Measurements from ENCODE around the gene SCGN. TPM values are rescaled to one million over a fixed set of nuclear protein-coding genes. Genes with fewer than 3 reads are reported as not detected.

Gene SCGN
- total RNA-seq, 1 donor from 2014 or later, result 1.2 TPM

DNA sequence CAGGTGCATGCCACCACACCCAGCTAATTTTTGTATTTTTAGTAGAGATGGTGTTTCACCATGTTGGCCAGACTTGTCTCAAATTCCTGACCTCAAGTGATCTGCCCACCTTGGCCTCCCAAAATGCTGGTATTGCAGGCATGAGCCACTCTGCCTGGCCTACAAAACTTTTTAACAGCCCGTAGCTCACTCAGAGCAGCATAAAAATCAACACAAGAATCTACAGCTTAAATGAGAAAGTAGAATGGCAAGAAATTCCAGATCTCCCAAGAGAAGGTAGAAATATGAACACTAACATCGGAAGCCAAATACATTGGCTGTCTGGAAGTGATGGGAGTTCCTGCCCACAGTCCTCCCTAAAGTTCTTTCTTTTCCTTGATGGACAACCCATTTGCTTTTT is 43.7 kb downstream of the SCGN start:
- DNase-seq, result no peak
- Mint-ChIP-seq H3K4me1 (ENCODE audit: low read depth, unreplicated experiment) (no peaks in the 10 kb centered on the region), H3K9me3 (ENCODE audit: unreplicated experiment) (peaks cover 5% of the 10 kb centered on the region), H3K27ac (ENCODE audit: unreplicated experiment) (no peak overlapping the region), H3K4me3 (ENCODE audit: unreplicated experiment) (no peak overlapping the region), H3K27me3 (ENCODE audit: unreplicated experiment) (peaks cover 2% of the 10 kb centered on the region), H3K36me3 (ENCODE audit: unreplicated experiment) (no peaks in the 10 kb centered on the region)
- TF ChIP-seq, protein P1, sequence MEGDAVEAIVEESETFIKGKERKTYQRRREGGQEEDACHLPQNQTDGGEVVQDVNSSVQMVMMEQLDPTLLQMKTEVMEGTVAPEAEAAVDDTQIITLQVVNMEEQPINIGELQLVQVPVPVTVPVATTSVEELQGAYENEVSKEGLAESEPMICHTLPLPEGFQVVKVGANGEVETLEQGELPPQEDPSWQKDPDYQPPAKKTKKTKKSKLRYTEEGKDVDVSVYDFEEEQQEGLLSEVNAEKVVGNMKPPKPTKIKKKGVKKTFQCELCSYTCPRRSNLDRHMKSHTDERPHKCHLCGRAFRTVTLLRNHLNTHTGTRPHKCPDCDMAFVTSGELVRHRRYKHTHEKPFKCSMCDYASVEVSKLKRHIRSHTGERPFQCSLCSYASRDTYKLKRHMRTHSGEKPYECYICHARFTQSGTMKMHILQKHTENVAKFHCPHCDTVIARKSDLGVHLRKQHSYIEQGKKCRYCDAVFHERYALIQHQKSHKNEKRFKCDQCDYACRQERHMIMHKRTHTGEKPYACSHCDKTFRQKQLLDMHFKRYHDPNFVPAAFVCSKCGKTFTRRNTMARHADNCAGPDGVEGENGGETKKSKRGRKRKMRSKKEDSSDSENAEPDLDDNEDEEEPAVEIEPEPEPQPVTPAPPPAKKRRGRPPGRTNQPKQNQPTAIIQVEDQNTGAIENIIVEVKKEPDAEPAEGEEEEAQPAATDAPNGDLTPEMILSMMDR (IDR thresholded peaks at IDR 0.05; ENCODE audit: partially characterized antibody, unreplicated experiment), result no peak

GRCh38 chr6:25697537-25698340 is 45.7 kb downstream of the SCGN start:
- no peak for DNase-seq
- Mint-ChIP-seq H3K4me1 (ENCODE audit: low read depth, unreplicated experiment) (no peaks in the 10 kb centered on the region), H3K27me3 (ENCODE audit: unreplicated experiment) (peaks cover 2% of the 10 kb centered on the region), H3K4me3 (ENCODE audit: unreplicated experiment) (no peak overlapping the region), H3K9me3 (ENCODE audit: unreplicated experiment) (peaks cover 5% of the 10 kb centered on the region), H3K27ac (ENCODE audit: unreplicated experiment) (no peak overlapping the region), H3K36me3 (ENCODE audit: unreplicated experiment) (no peaks in the 10 kb centered on the region)
- TF ChIP-seq, protein P1 (IDR thresholded peaks at IDR 0.05; ENCODE audit: partially characterized antibody, unreplicated experiment), result no peak

DNA sequence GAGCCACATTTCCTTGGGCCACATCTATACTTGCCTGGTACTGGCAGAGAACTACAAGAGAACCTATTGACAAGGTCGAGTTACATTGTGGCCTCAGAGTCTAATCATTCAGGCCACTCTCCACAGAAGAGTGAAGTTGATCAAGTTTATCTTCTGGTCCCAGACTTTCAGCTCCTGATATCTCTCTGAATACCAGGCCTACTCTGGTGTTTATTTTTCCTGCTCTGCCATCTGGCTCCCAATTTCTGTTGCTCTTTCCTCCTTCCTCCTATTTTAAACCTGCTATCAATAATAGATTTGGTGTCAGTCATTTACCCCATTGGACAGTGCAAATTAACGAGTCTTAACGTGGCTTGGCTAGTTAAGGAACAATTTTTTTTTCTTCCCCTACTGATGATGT is 46.6 kb downstream of the SCGN start:
- Mint-ChIP-seq H3K4me1 (ENCODE audit: low read depth, unreplicated experiment) (no peaks in the 10 kb centered on the region), H3K27ac (ENCODE audit: unreplicated experiment) (no peak overlapping the region), H3K36me3 (ENCODE audit: unreplicated experiment) (no peaks in the 10 kb centered on the region), H3K27me3 (ENCODE audit: unreplicated experiment) (peaks cover 2% of the 10 kb centered on the region), H3K9me3 (ENCODE audit: unreplicated experiment) (peaks cover 5% of the 10 kb centered on the region), H3K4me3 (ENCODE audit: unreplicated experiment) (no peak overlapping the region)
- TF ChIP-seq, protein P1 (IDR thresholded peaks at IDR 0.05; ENCODE audit: partially characterized antibody, unreplicated experiment), result no peak
- no peak for DNase-seq

- Mint-ChIP-seq H3K9me3 (ENCODE audit: unreplicated experiment) (peaks cover 5% of the 10 kb centered on the region), H3K36me3 (ENCODE audit: unreplicated experiment) (no peaks in the 10 kb centered on the region), H3K27ac (ENCODE audit: unreplicated experiment) (no peak overlapping the region), H3K27me3 (ENCODE audit: unreplicated experiment) (peaks cover 2% of the 10 kb centered on the region), H3K4me1 (ENCODE audit: low read depth, unreplicated experiment) (no peaks in the 10 kb centered on the region), H3K4me3 (ENCODE audit: unreplicated experiment) (no peak overlapping the region)
- TF ChIP-seq, protein P1 (IDR thresholded peaks at IDR 0.05; ENCODE audit: partially characterized antibody, unreplicated experiment), result no peak
- no peak for DNase-seq
Observed at GRCh38 chr6:25699649-25700048, 47.6 kb downstream of the SCGN start.

DNA sequence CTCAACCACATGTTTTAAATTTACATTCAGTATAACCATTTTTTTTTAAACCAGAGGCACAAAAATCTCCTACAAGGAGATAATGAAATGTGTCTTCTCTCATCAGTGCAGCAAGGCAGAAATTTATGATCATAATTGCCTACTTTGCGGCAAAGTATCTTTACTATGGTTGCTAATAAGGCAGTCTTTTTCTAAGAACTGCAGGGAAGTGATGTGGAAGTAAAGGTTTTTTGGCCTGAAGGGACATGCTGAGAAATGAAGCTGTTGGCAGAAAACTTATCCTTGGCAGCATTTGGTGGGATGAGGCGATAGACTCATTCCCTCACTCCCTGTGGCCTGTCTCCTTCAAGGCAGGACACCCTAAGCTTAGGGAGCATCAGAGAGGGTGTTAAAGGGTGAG is 48.7 kb downstream of the SCGN start:
- H3K27me3 Mint-ChIP-seq (ENCODE audit: unreplicated experiment), result no peaks in the 10 kb centered on the region
- TF ChIP-seq, protein P1 (IDR thresholded peaks at IDR 0.05; ENCODE audit: partially characterized antibody, unreplicated experiment), result no peak
- no peak for DNase-seq
- peaks cover 2% of the 10 kb centered on the region for H3K9me3 Mint-ChIP-seq (ENCODE audit: unreplicated experiment)
- no peak overlapping the region for H3K27ac Mint-ChIP-seq (ENCODE audit: unreplicated experiment)
- H3K4me1 Mint-ChIP-seq (ENCODE audit: low read depth, unreplicated experiment), result no peaks in the 10 kb centered on the region
- H3K36me3 Mint-ChIP-seq (ENCODE audit: unreplicated experiment), result no peaks in the 10 kb centered on the region
- no peak overlapping the region for H3K4me3 Mint-ChIP-seq (ENCODE audit: unreplicated experiment)
